ENCODE results near the gene CRYAA. TPM values are rescaled to one million over a fixed set of nuclear protein-coding genes. Genes with fewer than 3 reads are reported as not detected.
"Not testable (repeated sequence)": the region's sequence is repeated elsewhere in the genome, so short reads cannot be mapped to it uniquely, and the experiment has no call there.

The CRYAA gene
- total RNA-seq, 1 experiment from 2014 or later, result not detected

- DNase-seq (ENCODE audit: low read depth), result not testable (repeated sequence)
Observed at GRCh38 chr21:43177043-43177906, 8.5 kb downstream of the CRYAA start.

- not testable (repeated sequence) for DNase-seq (ENCODE audit: low read depth)
Observed at GRCh38 chr21:43178175-43178826, 9.5 kb downstream of the CRYAA start.

GRCh38 chr21:43181033-43181432, 12.2 kb downstream of the CRYAA start:
- not testable (repeated sequence) for DNase-seq (ENCODE audit: low read depth)

- DNase-seq (ENCODE audit: low read depth), result not testable (repeated sequence)
Observed at GRCh38 chr21:43187268-43187667, 18.5 kb downstream of the CRYAA start.

GRCh38 chr21:43187715-43188114, 18.9 kb downstream of the CRYAA start:
- no peak for DNase-seq (ENCODE audit: low read depth)

- no peak for DNase-seq (ENCODE audit: low read depth)
Observed at GRCh38 chr21:43188181-43188580, 19.4 kb downstream of the CRYAA start.

GRCh38 chr21:43188592-43189210, 19.9 kb downstream of the CRYAA start:
- peak; percentile 13 for DNase-seq (ENCODE audit: low read depth)

GRCh38 chr21:43189936-43190335, 21.1 kb downstream of the CRYAA start:
- no peak for DNase-seq (ENCODE audit: low read depth)

GRCh38 chr21:43190544-43190943, 21.7 kb downstream of the CRYAA start:
- DNase-seq (ENCODE audit: low read depth), result no peak

- DNase-seq (ENCODE audit: low read depth), result no peak
Observed at GRCh38 chr21:43190951-43191350, 22.1 kb downstream of the CRYAA start.

- no peak for DNase-seq (ENCODE audit: low read depth)
Observed at GRCh38 chr21:43191521-43191920, 22.7 kb downstream of the CRYAA start.

GRCh38 chr21:43191971-43192370, 23.2 kb downstream of the CRYAA start:
- no peak for DNase-seq (ENCODE audit: low read depth)

- no peak for DNase-seq (ENCODE audit: low read depth)
Observed at GRCh38 chr21:43192501-43193081, 23.8 kb downstream of the CRYAA start.

GRCh38 chr21:43193088-43193650, 24.4 kb downstream of the CRYAA start:
- no peak for DNase-seq (ENCODE audit: low read depth)

- peak; percentile 96 for DNase-seq (ENCODE audit: low read depth)
Observed at GRCh38 chr21:43193651-43194302, 25.0 kb downstream of the CRYAA start.

- DNase-seq (ENCODE audit: low read depth), result no peak
Observed at GRCh38 chr21:43194303-43195120, 25.7 kb downstream of the CRYAA start.

- DNase-seq (ENCODE audit: low read depth), result peak; percentile 63
Observed at GRCh38 chr21:43195121-43196021, 26.6 kb downstream of the CRYAA start.

GRCh38 chr21:43196826-43197225, 28.0 kb downstream of the CRYAA start:
- peak; percentile 34 for DNase-seq (ENCODE audit: low read depth)

GRCh38 chr21:43198376-43198775, 29.6 kb downstream of the CRYAA start:
- DNase-seq (ENCODE audit: low read depth), result no peak

Data from RPMI7951 (cell line).